ENCODE data around the gene HES2. TPM values are rescaled to one million over a fixed set of nuclear protein-coding genes. Genes with fewer than 3 reads are reported as not detected.
"Not testable (repeated sequence)": the region's sequence is repeated elsewhere in the genome, so short reads cannot be mapped to it uniquely, and the experiment has no call there.

The HES2 gene
- total RNA-seq, 1 donor from 2014 or later = 0.10 TPM

DNA sequence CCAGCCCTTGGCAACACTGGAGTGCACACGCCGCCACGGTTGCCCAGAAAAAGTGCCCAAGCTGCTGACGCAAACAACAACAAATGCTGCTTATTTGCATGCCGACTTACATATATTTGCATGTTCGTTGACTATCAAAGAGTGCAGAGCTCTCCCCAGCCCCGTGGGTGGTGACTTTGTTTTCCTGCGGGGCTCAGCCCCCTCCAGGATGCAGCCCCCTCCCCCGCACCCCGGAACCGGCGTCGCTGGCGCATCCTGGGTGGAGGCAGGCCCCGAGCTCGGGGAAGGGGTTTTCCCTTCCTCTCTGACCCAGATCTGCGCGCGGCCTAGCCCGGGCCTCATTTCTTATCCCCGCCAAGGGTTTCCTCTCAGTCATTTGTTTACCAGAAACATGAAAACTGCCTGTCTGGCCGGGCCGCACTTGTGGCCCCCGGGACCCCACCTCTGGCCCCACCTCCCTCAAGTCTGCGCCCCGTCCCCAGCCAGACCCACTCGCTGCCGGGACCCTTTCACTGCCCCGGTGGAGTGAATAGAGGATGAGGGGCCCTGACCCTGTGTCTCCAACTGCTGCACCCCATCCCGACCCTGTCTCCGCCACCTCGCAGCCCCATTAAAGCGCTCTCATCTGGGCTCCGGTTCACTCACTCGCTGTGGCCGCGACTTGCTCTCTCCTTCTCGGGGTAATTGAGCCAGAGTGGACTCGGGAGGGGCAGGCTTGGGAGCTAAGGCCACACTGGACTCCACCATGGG lies 40.8 kb upstream of the HES2 start:
- Mint-ChIP-seq H3K27ac (ENCODE audit: unreplicated experiment) (peak overlapping the region; percentile 76), H3K36me3 (ENCODE audit: low read depth, unreplicated experiment) (peaks cover 26% of the 10 kb centered on the region), H3K27me3 (ENCODE audit: unreplicated experiment) (peaks cover 10% of the 10 kb centered on the region), H3K9me3 (ENCODE audit: unreplicated experiment) (no peaks in the 10 kb centered on the region), H3K4me1 (ENCODE audit: unreplicated experiment) (peaks cover 7% of the 10 kb centered on the region), H3K4me3 (ENCODE audit: unreplicated experiment) (peak overlapping the region; percentile 25)
- TF ChIP-seq, protein P1, sequence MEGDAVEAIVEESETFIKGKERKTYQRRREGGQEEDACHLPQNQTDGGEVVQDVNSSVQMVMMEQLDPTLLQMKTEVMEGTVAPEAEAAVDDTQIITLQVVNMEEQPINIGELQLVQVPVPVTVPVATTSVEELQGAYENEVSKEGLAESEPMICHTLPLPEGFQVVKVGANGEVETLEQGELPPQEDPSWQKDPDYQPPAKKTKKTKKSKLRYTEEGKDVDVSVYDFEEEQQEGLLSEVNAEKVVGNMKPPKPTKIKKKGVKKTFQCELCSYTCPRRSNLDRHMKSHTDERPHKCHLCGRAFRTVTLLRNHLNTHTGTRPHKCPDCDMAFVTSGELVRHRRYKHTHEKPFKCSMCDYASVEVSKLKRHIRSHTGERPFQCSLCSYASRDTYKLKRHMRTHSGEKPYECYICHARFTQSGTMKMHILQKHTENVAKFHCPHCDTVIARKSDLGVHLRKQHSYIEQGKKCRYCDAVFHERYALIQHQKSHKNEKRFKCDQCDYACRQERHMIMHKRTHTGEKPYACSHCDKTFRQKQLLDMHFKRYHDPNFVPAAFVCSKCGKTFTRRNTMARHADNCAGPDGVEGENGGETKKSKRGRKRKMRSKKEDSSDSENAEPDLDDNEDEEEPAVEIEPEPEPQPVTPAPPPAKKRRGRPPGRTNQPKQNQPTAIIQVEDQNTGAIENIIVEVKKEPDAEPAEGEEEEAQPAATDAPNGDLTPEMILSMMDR (IDR thresholded peaks at IDR 0.05; ENCODE audit: unreplicated experiment) = no peak
- DNase-seq (ENCODE audit: low spot score) = no peak

DNA sequence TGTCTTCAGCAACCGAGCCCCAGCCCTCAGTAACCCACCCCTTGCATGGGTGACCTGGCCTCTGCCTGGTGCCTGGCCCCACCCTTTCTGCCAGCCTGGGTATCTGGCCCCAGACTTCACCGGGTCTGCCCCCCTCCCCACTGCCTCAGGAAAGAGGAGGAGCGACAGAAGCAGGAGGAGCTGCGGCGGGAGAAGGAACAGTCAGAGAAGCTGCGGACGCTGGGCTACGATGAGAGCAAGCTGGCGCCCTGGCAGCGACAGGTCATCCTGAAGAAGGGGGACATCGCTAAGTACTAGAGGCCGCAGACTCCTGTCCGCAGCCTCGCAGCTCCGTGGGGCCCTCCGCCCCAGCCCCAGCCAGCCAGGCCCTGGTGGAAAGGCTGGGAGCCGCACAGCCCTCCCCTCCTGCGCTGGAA lies 40.1 kb upstream of the HES2 start:
- DNase-seq (ENCODE audit: low spot score) = no peak
- Mint-ChIP-seq H3K36me3 (ENCODE audit: low read depth, unreplicated experiment) (peaks cover 26% of the 10 kb centered on the region), H3K4me3 (ENCODE audit: unreplicated experiment) (no peak overlapping the region), H3K27me3 (ENCODE audit: unreplicated experiment) (peaks cover 10% of the 10 kb centered on the region), H3K9me3 (ENCODE audit: unreplicated experiment) (no peaks in the 10 kb centered on the region), H3K27ac (ENCODE audit: unreplicated experiment) (no peak overlapping the region), H3K4me1 (ENCODE audit: unreplicated experiment) (peaks cover 7% of the 10 kb centered on the region)
- TF ChIP-seq, protein P1 (IDR thresholded peaks at IDR 0.05; ENCODE audit: unreplicated experiment) = no peak

DNA sequence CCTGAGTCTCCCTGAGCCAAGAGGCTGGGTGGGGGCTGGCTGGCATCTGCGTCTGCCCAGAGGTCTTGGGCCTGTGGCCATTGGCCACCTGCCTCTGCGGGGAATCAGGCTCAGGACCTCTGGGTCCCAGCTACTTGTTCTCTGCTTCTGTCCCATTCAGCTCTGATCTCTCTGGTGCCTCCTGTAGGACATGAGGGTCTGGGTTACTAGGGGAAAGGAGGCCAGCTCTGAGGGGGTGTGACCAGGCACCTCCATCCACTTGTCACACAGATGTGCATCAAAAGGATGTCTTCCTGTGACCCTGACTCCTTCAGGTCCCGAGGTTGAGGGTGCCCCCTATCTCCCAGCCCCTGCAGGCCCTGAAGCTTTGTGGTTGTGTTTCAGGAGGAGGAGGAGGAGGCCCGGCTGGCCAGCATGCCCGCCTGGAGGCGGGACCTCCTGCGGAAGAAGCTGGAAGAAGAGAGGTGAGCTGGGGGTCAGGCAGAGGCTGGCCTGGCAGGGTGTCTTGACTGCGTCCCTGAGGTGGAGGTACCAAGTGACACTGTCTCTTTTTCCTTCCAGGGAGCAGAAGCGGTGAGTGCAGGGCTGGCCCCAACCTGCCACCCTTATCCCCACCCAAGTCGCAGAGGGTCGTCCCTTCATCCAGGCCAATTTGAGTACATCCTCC lies 37.2 kb upstream of the HES2 start:
- peaks cover 6% of the 10 kb centered on the region for H3K36me3 Mint-ChIP-seq (ENCODE audit: low read depth, unreplicated experiment)
- peaks cover 10% of the 10 kb centered on the region for H3K27me3 Mint-ChIP-seq (ENCODE audit: unreplicated experiment)
- no peak overlapping the region for H3K27ac Mint-ChIP-seq (ENCODE audit: unreplicated experiment)
- H3K4me1 Mint-ChIP-seq (ENCODE audit: unreplicated experiment) = peaks cover 5% of the 10 kb centered on the region
- H3K4me3 Mint-ChIP-seq (ENCODE audit: unreplicated experiment) = no peak overlapping the region
- no peak for DNase-seq (ENCODE audit: low spot score)
- TF ChIP-seq, protein P1 (IDR thresholded peaks at IDR 0.05; ENCODE audit: unreplicated experiment) = no peak
- H3K9me3 Mint-ChIP-seq (ENCODE audit: unreplicated experiment) = no peaks in the 10 kb centered on the region

DNA sequence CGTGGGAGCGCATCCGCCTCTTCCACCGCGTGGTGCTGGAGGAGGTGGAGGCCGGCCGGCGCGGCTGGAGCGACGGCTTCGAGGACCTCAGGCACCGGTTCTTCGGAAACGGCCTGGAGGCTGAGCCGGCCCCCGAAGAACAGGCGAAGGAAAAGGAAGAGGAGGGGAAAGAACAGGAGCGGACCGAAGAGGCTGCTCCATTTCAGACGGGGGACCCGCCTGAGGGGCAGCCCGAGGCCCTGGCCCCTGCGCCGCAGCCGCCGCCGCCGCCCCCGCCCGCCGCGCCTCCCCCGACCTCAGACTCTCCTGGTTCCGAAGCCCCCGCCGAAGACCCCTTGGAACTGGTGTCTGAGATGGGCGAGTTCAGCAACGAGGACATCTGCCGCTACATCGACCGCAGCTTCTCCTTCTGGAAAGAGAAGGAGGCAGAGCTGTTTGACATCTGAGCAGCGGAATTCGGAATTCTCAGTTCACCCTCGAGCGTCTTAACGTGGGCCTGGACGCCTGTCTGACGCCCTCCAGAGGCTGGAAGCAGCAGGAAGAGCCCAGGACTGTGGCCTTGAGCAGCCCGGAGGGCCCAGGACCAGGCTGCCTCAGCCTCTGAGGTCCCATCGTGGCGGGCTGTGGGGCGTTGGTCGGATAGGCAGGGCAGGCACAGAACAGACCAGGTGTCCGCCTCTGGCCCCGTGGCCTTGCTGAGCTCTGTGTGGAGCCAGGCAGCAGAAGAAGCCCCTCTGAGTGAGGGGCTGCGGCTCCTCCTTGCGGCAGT lies 36.2 kb upstream of the HES2 start:
- not testable (repeated sequence) for H3K4me3 Mint-ChIP-seq (ENCODE audit: unreplicated experiment); H3K4me1 Mint-ChIP-seq (ENCODE audit: unreplicated experiment); H3K9me3 Mint-ChIP-seq (ENCODE audit: unreplicated experiment); H3K36me3 Mint-ChIP-seq (ENCODE audit: low read depth, unreplicated experiment); H3K27ac Mint-ChIP-seq (ENCODE audit: unreplicated experiment); DNase-seq (ENCODE audit: low spot score)
- peaks cover 10% of the 10 kb centered on the region for H3K27me3 Mint-ChIP-seq (ENCODE audit: unreplicated experiment)

DNA sequence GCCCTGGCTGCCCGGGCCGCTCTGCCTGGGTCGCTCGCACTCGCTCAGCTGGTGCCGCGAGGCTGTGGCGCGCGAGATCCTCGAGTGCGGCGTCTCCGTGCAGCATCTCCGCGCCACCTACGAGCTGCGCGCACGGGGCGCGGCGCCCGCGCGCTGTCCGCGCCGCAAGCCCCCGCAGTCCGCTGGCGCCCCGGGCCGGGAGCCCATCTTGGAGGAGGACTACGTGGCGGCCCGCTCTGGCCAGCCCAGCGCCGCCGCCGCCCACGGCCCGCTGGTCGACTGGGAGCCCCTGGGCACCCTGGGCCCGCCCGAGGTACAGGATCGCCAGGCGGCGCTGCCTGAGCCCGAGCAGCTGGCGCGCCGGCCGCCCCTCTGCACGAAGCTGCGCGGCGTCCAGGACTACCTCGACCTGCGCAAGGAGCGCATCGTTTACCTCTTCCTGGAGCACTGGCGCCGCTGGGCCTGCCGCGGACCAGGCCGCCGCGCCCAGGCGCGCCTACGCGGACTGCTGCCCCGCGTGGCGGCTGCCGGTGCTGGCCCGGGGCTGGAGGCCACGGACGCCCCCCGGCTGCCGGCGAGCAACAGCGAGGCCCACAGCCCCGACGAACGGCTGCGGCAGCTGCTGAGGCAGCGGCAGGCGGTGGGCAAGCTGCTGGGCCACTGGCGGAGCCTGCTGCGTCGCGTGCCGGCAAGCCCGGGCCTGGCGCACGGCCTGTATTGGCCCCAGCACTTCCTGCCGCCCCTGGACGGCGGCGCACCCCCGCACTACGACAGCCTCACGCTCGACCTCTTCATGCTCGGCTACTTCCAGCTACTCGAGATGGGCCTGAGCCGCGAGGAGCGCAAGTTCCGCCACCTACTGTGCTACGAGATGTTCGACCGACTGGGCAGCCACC lies 35.4 kb upstream of the HES2 start:
- H3K27ac Mint-ChIP-seq (ENCODE audit: unreplicated experiment) = no peak overlapping the region
- no peaks in the 10 kb centered on the region for H3K4me1 Mint-ChIP-seq (ENCODE audit: unreplicated experiment)
- H3K27me3 Mint-ChIP-seq (ENCODE audit: unreplicated experiment) = peaks cover 13% of the 10 kb centered on the region
- no peak overlapping the region for H3K4me3 Mint-ChIP-seq (ENCODE audit: unreplicated experiment)
- peak; percentile 64 for DNase-seq (ENCODE audit: low spot score)
- H3K36me3 Mint-ChIP-seq (ENCODE audit: low read depth, unreplicated experiment) = peaks cover 3% of the 10 kb centered on the region
- TF ChIP-seq, protein P1 (IDR thresholded peaks at IDR 0.05; ENCODE audit: unreplicated experiment) = peak; percentile 49
- no peaks in the 10 kb centered on the region for H3K9me3 Mint-ChIP-seq (ENCODE audit: unreplicated experiment)

DNA sequence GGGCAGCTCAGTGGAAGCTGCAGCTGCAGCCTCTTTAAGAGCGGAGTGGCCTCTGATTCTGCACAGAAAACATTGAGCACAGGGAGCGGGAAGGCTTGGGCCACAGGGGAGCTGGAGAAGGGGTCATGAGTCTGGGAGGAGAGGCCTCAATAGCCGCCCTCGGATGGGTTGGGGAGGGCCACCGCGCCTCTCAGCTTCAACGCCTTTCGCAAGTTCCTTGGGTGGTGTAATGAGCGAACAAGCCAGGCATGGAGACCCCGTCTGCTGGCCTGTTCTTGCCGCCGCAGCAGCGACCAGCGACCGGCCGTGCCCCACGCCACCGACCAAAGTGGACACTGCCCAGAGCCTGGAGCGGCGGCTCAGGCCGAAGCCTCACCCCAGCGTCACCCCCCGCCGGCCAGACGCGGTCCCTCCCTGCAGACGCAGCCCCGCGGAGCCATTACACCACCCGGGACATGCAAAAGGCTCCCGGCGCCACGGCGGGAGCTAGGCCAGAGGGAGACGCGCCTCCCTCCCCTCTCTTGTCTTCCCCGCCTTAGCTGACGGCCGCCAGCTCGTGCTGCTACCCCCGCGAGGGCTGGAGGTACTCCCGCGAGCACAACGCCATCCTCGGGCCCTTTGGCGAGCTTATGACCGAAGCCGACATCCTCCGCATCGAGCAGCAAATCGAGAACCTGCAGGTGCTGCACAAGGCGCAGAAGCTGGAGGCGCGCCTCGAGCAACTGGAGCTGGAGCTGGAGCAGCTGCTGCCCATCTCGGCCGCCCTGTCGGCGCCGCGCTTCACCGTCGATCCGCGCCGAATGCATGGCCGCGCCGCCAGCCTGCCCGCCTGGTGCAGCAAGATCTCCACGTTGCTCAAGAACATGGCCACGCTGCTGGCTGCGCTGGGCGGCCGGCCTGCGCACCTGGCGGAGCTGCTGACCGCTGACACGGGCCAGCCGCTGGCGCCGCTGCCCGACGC lies 34.5 kb upstream of the HES2 start:
- DNase-seq (ENCODE audit: low spot score); H3K36me3 Mint-ChIP-seq (ENCODE audit: low read depth, unreplicated experiment); H3K27ac Mint-ChIP-seq (ENCODE audit: unreplicated experiment); H3K9me3 Mint-ChIP-seq (ENCODE audit: unreplicated experiment); H3K4me3 Mint-ChIP-seq (ENCODE audit: unreplicated experiment); H3K4me1 Mint-ChIP-seq (ENCODE audit: unreplicated experiment): not testable (repeated sequence)
- peaks cover 16% of the 10 kb centered on the region for H3K27me3 Mint-ChIP-seq (ENCODE audit: unreplicated experiment)

Data from endothelial cell (in vitro differentiated cells).